Measurements from ENCODE around the gene FCGR1A.
"Not testable (repeated sequence)": the region's sequence is repeated elsewhere in the genome, so short reads cannot be mapped to it uniquely, and the experiment has no call there.

Gene FCGR1A

GRCh38 chr1:149841149-149841548, 58.7 kb downstream of the FCGR1A start:
- not testable (repeated sequence) for DNase-seq

Data from DMS53 (cell line).